ENCODE data around the gene NAGS. TPM values are rescaled to one million over a fixed set of nuclear protein-coding genes. Genes with fewer than 3 reads are reported as not detected.

The NAGS gene
- total RNA-seq, 1 donor from 2014 or later: 0.89 TPM

DNA sequence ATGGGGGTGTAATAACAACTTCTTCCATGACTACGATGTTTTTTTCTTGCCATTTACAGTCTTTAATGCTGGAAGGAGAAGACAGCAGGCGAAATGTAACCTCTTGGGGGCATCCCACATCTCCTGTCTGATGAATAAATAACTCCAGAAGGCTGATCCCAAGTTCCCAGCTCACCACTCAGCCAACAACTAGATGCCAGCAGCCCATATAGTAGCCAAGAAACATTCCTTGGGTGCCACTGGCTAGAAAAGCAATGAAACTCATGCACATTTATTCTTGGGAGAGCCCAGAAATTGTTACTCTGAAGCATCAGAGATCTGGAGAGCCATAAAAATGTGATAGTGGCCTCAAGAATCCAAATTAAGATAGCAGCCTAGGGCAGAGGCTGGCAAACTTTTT lies 33.0 kb downstream of the NAGS start:
- Mint-ChIP-seq H3K27ac (no peak overlapping the region), H3K27me3 (no peaks in the 10 kb centered on the region), H3K36me3 (ENCODE audit: insufficient read depth) (peaks cover 16% of the 10 kb centered on the region), H3K4me1 (ENCODE audit: low read depth) (peaks cover 4% of the 10 kb centered on the region), H3K4me3 (ENCODE audit: low read depth) (no peak overlapping the region), H3K9me3 (ENCODE audit: low read depth) (no peaks in the 10 kb centered on the region)
- TF ChIP-seq CTCF (IDR thresholded peaks at IDR 0.05; ENCODE audit: unreplicated experiment): no peak
- DNase-seq (ENCODE audit: low spot score, unreplicated experiment): no peak

- Mint-ChIP-seq H3K9me3 (ENCODE audit: low read depth) (no peaks in the 10 kb centered on the region), H3K36me3 (ENCODE audit: insufficient read depth) (peaks cover 15% of the 10 kb centered on the region), H3K4me1 (ENCODE audit: low read depth) (peaks cover 4% of the 10 kb centered on the region), H3K27ac (no peak overlapping the region), H3K4me3 (ENCODE audit: low read depth) (no peak overlapping the region), H3K27me3 (no peaks in the 10 kb centered on the region)
- no peak for DNase-seq (ENCODE audit: low spot score, unreplicated experiment)
- no peak for TF ChIP-seq CTCF (IDR thresholded peaks at IDR 0.05; ENCODE audit: unreplicated experiment)
Observed at GRCh38 chr17:44038604-44039011, 34.2 kb downstream of the NAGS start.

DNA sequence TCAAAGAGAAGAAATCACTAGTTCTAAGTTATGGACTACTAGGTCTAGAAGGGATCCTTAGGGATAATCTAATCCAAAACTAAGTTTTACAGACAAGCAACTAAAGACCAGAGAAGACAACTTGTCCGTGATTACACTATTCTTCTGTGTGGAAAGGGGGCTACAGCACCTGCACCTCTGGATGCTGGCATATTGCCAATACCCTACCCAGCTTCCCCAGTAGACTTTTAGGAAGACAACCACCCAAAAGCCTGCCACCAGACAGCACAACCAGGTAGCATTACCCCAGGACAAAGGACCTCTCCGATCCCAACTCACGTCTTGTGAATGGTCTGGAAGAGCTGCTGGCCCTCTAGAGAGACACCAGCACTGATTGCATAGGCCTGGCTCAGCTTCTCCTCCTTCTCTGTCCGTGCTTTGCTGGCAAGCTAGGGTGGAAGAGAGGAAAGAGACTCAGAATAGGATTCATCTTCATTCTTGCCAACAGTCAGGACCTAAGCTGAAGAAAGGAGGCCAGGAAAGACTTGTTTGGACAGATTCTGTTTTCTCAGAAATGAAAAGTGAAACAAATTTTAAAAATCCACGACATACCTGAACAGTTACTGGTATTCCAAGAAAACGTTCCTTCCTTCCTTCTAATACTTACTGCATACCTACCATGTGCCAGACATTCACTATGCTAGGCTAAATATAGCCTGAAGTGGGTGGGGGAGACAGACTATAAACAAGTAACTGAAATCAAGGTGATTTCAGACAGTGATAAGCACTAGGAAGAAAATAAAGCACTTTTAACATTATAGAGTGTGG lies 35.6 kb downstream of the NAGS start:
- H3K4me3 Mint-ChIP-seq (ENCODE audit: low read depth): no peak overlapping the region
- no peak overlapping the region for H3K27ac Mint-ChIP-seq
- H3K4me1 Mint-ChIP-seq (ENCODE audit: low read depth): peaks cover 4% of the 10 kb centered on the region
- peaks cover 10% of the 10 kb centered on the region for H3K36me3 Mint-ChIP-seq (ENCODE audit: insufficient read depth)
- DNase-seq (ENCODE audit: low spot score, unreplicated experiment): no peak
- no peaks in the 10 kb centered on the region for H3K27me3 Mint-ChIP-seq
- no peak for TF ChIP-seq CTCF (IDR thresholded peaks at IDR 0.05; ENCODE audit: unreplicated experiment)
- no peaks in the 10 kb centered on the region for H3K9me3 Mint-ChIP-seq (ENCODE audit: low read depth)

- H3K4me3 Mint-ChIP-seq (ENCODE audit: low read depth): no peak overlapping the region
- H3K27me3 Mint-ChIP-seq: no peaks in the 10 kb centered on the region
- peaks cover 4% of the 10 kb centered on the region for H3K4me1 Mint-ChIP-seq (ENCODE audit: low read depth)
- no peak for TF ChIP-seq CTCF (IDR thresholded peaks at IDR 0.05; ENCODE audit: unreplicated experiment)
- H3K36me3 Mint-ChIP-seq (ENCODE audit: insufficient read depth): peaks cover 7% of the 10 kb centered on the region
- H3K27ac Mint-ChIP-seq: peak overlapping the region; percentile 63
- H3K9me3 Mint-ChIP-seq (ENCODE audit: low read depth): no peaks in the 10 kb centered on the region
- DNase-seq (ENCODE audit: low spot score, unreplicated experiment): no peak
Observed at GRCh38 chr17:44043272-44043696, 38.9 kb downstream of the NAGS start.

GRCh38 chr17:44044071-44044470 lies 39.6 kb downstream of the NAGS start:
- Mint-ChIP-seq H3K27ac (no peak overlapping the region), H3K4me1 (ENCODE audit: low read depth) (peaks cover 4% of the 10 kb centered on the region), H3K4me3 (ENCODE audit: low read depth) (no peak overlapping the region), H3K9me3 (ENCODE audit: low read depth) (no peaks in the 10 kb centered on the region), H3K36me3 (ENCODE audit: insufficient read depth) (peaks cover 8% of the 10 kb centered on the region), H3K27me3 (no peaks in the 10 kb centered on the region)
- DNase-seq (ENCODE audit: low spot score, unreplicated experiment): no peak
- TF ChIP-seq CTCF (IDR thresholded peaks at IDR 0.05; ENCODE audit: unreplicated experiment): no peak

All from progenitor cell of endocrine pancreas (in vitro differentiated cells).